Testis (tissue), 3 donors: ENCODE measurements around the gene SEZ6. TPM values are rescaled to one million over a fixed set of nuclear protein-coding genes. Genes with fewer than 3 reads are reported as not detected.

Source experiments
- DNase-seq: peaks from one replicate; pipeline ENCODE4 v3.0.0-alpha.2; 2019
- H3K27ac ChIP-seq, 2 donors: fragments of 200-600 bp; sonication (generic); one replicate each; pipeline ENCODE4 v1.5.1; 2019
- H3K27me3 ChIP-seq: fragments of 200-600 bp; sonication (generic); one replicate; pipeline ENCODE4 v1.5.1; 2019
- H3K36me3 ChIP-seq: fragments of 200-600 bp; sonication (generic); one replicate; pipeline ENCODE4 v1.5.1; 2017; ENCODE audit warnings: low read depth; ENCODE audit errors: missing control alignments
- H3K4me1 ChIP-seq: fragments of 200-600 bp; sonication (generic); one replicate; pipeline ENCODE4 v1.5.1; 2019
- H3K4me3 ChIP-seq, 2 donors: fragments of 200-600 bp; sonication (generic); one replicate each; pipeline ENCODE4 v1.5.1; 2017 to 2019
- H3K9me3 ChIP-seq: fragments of 200-600 bp; sonication (generic); one replicate; pipeline ENCODE4 v1.5.1; 2017
- POLR2A ChIP-seq: fragments of 450-650 bp; IDR thresholded peaks from one replicate; pipeline ENCODE4 v1.6.1; 2017; ENCODE audit warnings: antibody characterized with exemption, mild to moderate bottlenecking, moderate library complexity
- WGBS, 2 donors: methylation state at CpG; one replicate each; pipeline ENCODE4 v1.1.5; 2018; 5-methylcytosine and 5-hydroxymethylcytosine counted together
- intact Hi-C: fragments of 100-400 bp; cut with DNase I; formaldehyde crosslinking; loops from one replicate; pipeline ENCODE4 v1.15.1; 2023; ENCODE audit warnings: low total_unique reads
- polyA plus RNA-seq: library from polyadenylated mRNA; stranded (reverse); fragments of 350-450 nt; fragmentation: Illumina TruSeq; extraction: RNeasy Lipid Tissue Mini Kit (QIAGEN cat#74804); gene quantifications from one replicate; pipeline ENCODE4 v1.2.3, GENCODE V29; 2014; ENCODE audit warnings: low read depth, low replicate concordance; ENCODE audit not compliant: insufficient read depth
- total RNA-seq, 2 donors: library from RNA; depleted of rRNA; stranded (reverse); fragments of >200 nt; gene quantifications; one replicate each; pipeline ENCODE4 v1.2.3, GENCODE V29; 2016
- TF ChIP-seq, protein P1 (sequence below), 3 experiments: fragments of 450-650 bp in 2 of 3; fragments of 200-600 bp in 1 of 3; sonication (generic) in 1 of 3; IDR thresholded peaks; one replicate each; pipeline ENCODE4 v1.5.1; 2016 to 2019; ENCODE audit warnings: antibody characterized with exemption in 3 of 3, mild to moderate bottlenecking in 2 of 3, moderate library complexity in 1 of 3

Gene SEZ6
- total and polyA plus RNA-seq, 3 donors from 2014 or later: 0.53 to 2.1 (median 0.79) TPM

DNA sequence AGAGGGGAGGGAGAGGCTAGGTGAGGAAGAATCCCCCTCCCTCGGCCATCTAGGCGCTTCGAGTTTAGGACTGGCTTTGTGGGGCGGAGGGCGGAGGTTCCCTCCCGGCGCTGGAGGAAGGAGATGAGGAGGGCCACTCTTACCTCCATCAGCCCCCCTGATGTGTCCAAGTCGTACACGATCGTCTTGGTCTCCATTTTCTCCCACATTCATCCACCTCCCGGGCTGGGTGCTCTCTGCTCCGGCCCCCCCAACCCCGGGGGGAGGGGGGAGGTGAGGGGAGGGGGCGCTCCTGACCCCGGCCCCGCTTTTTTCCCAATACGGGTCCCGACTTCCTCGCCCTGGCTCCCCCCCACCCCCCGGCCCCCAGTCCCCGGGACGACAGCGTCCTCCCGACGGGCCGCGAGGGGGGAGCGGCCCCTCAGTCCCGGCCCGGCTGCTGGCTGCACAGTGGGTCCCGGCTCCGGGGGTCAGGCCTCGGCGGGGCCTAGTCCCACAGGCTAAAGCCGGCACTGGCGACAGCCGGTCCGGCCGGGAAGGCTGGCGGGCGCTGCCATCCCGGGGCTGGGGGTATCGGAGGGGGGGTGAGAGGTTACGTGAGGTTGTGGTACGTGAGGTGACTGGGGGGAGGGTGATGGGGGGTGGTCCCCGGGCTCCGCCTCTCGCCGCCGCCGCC lies 54.9 kb downstream of the SEZ6 start:
- no peaks in the 10 kb centered on the region for H3K9me3 ChIP-seq
- intact Hi-C loops: no loop called here
- no peak for DNase-seq
- H3K27me3 ChIP-seq: no peaks in the 10 kb centered on the region
- H3K27ac ChIP-seq: peak overlapping the region; percentile 91 to 93
- peak overlapping the region; percentile 90 to 94 for H3K4me3 ChIP-seq
- H3K36me3 ChIP-seq: no peaks in the 10 kb centered on the region
- WGBS, 2 donors: 0 to 1% methylated on average over 12 to 36 of the region's 51 CpGs
- peaks cover 12% of the 10 kb centered on the region for H3K4me1 ChIP-seq
- TF ChIP-seq, protein P1, sequence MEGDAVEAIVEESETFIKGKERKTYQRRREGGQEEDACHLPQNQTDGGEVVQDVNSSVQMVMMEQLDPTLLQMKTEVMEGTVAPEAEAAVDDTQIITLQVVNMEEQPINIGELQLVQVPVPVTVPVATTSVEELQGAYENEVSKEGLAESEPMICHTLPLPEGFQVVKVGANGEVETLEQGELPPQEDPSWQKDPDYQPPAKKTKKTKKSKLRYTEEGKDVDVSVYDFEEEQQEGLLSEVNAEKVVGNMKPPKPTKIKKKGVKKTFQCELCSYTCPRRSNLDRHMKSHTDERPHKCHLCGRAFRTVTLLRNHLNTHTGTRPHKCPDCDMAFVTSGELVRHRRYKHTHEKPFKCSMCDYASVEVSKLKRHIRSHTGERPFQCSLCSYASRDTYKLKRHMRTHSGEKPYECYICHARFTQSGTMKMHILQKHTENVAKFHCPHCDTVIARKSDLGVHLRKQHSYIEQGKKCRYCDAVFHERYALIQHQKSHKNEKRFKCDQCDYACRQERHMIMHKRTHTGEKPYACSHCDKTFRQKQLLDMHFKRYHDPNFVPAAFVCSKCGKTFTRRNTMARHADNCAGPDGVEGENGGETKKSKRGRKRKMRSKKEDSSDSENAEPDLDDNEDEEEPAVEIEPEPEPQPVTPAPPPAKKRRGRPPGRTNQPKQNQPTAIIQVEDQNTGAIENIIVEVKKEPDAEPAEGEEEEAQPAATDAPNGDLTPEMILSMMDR (IDR thresholded peaks at IDR 0.05): no peak

DNA sequence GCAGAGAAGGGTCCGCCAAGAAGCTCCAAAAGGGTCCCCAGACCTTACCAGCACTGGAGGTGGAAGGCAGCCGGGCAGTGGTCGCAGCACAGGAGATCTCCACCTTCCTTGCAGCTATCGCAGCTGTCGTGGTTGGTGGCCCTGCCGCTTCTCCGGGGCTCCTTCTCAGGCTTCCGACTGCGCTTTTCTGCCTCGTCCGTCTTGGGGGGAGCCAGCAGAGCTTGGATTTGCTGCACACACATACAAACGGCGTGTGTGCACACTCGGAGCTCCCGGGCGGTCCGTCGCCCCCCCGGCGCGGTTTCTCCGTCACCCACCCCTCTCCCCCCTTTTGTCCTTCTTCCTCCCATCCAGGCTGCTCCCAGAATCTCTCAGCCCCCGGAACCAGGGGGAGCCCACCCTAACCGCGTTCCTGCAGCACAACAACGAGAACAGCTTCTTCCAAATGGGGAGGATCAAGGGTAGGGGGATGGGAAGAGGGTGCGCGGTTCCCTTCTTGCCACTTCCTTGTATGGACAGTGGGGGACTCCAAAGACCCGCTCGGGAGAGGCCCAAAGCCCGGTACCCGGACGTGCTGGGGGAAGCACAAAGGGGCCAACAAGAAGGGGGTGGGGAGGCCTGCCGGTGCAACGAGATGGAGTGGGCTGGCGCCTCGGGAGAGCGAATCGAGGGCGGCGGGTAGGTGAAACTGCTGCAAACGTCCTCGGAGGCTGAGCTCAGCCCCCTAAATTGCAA lies 55.6 kb downstream of the SEZ6 start:
- intact Hi-C loops: no loop called here
- WGBS, 2 donors: 0% methylated on average over 11 to 43 of the region's 43 CpGs
- DNase-seq: peak; percentile 63
- no peaks in the 10 kb centered on the region for H3K36me3 ChIP-seq
- H3K4me3 ChIP-seq: peak overlapping the region; percentile 90 to 94
- H3K27me3 ChIP-seq: no peaks in the 10 kb centered on the region
- H3K9me3 ChIP-seq: no peaks in the 10 kb centered on the region
- TF ChIP-seq POLR2A: no peak
- TF ChIP-seq, protein P1 (IDR thresholded peaks at IDR 0.05): no peak
- peaks cover 19% of the 10 kb centered on the region for H3K4me1 ChIP-seq
- peak overlapping the region; percentile 91 to 93 for H3K27ac ChIP-seq

DNA sequence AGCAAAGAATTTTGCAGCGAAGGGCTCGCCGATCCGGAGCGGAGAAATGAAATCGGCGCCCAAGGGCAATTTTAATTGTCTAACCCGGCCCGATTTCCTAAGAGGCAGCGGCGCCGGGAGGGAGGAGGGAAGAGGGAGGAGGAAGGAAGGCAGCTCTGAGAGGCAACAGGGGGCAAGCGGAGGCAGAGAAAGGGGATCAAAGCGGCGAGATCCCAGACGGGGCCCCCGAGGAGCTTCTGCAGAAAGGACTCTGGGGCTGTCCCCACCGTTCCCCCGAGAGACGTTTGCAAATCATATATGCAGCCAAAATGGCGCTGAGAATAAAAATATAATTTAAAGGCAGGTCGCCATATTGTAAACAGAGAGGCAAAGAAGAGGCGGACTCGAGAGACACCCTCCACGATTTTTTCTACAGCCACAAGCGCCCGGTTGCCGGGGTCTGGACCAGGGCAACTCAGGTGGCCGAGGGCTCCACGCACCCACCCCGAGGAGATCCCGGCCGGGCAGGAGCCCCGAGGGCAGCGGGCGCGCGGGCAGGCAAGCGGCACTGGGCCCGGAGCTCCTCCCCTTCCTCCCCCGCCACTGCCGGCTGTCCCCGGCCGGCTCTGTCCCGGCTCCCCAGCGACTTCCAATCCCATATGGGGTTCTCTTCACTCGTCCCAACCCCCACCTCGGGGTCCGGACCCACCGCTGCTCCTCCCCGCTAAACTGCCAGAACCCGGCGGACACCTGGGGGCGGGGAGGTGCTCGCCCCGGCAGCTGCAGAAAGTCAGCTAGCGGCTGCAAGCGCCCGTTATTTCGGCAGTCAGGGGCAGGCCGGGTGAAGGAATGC lies 56.4 kb downstream of the SEZ6 start:
- WGBS, 2 donors: 0% methylated on average over 55 to 61 of the region's 61 CpGs
- Histone ChIP-seq H3K9me3 (no peaks in the 10 kb centered on the region), H3K4me1 (peaks cover 23% of the 10 kb centered on the region), H3K27ac (peak overlapping the region; percentile 91 to 93), H3K4me3 (peak overlapping the region; percentile 90 to 94), H3K27me3 (no peaks in the 10 kb centered on the region), H3K36me3 (no peaks in the 10 kb centered on the region)
- TF ChIP-seq POLR2A: no peak
- TF ChIP-seq, protein P1 (IDR thresholded peaks at IDR 0.05): no peak
- intact Hi-C loops: no loop called here
- DNase-seq: peak; percentile 69

DNA sequence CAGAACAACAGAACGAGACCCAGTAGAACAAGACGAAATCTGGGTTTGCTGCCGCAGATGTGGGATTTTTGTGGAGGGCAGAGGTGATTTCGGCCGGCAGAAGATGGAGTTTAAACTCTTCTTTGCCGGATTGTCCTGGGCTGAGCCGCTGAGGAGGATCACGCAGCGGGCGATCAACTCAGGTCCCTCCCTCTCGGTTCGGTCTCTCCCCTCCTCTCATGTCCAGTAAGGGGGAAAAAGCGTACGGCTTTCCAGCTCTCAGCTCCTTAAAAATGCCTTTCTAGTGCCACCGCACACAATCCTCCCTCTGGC lies 57.0 kb downstream of the SEZ6 start:
- H3K27me3 ChIP-seq: no peaks in the 10 kb centered on the region
- 1% methylated on average over 15 of the region's 15 CpGs for WGBS, 2 donors
- peak; percentile 36 for DNase-seq
- no peaks in the 10 kb centered on the region for H3K36me3 ChIP-seq
- TF ChIP-seq, protein P1 (IDR thresholded peaks at IDR 0.05): no peak
- no peak for TF ChIP-seq POLR2A
- intact Hi-C loops: no loop called here
- peak overlapping the region; percentile 90 to 94 for H3K4me3 ChIP-seq
- H3K9me3 ChIP-seq: no peaks in the 10 kb centered on the region
- H3K4me1 ChIP-seq: peaks cover 23% of the 10 kb centered on the region
- H3K27ac ChIP-seq: peak overlapping the region; percentile 91 to 93
